Hindlimb muscle (tissue), 1 donor: ENCODE results near the gene CHIC1. TPM values are rescaled to one million over a fixed set of nuclear protein-coding genes. Genes with fewer than 3 reads are reported as not detected.

ENCODE experiments used
- polyA plus RNA-seq: library from polyadenylated mRNA; unstranded; fragments of 120-200 nt; gene quantifications from one replicate; pipeline ENCODE4 v1.2.1, GENCODE V29; 2013; ENCODE audit not compliant: insufficient read length

The CHIC1 gene
- polyA plus RNA-seq, 1 donor = 7.7 TPM

Other genes with a start within 250 kb of the CHIC1 start
- gene CDX4, start 116.1 kb upstream of the CHIC1 start, polyA plus RNA-seq = not detected